CD4-positive, CD25-positive, alpha-beta regulatory T cell (primary cell): ENCODE data around the gene ALB. TPM values are rescaled to one million over a fixed set of nuclear protein-coding genes. Genes with fewer than 3 reads are reported as not detected.

Source experiments
- ATAC-seq, 2 donors: fragments of 150-1000 bp; cut with Tn5 transposase; one replicate each; pipeline ENCODE4 v1.10.0; 2021; ENCODE audit warnings: low read depth in 2 of 2, moderate number of reproducible peaks in 2 of 2, moderate library complexity in 1 of 2
- DNase-seq, 3 donors: peaks; one replicate each; pipeline versions ENCODE4 v3.0.0 to v3.0.0-alpha.2; 2012 to 2022; ENCODE audit warnings: mixed read lengths in 1 of 3
- H3K27ac ChIP-seq: one replicate; pipeline ENCODE4 v1.7.0; 2013; ENCODE audit warnings: mild to moderate bottlenecking, low read length; ENCODE audit not compliant: insufficient read depth, poor library complexity, severe bottlenecking
- H3K27me3 ChIP-seq: one replicate; pipeline ENCODE4 v1.7.0; 2013; ENCODE audit warnings: low read length; ENCODE audit not compliant: control insufficient read depth, insufficient read depth
- H3K36me3 ChIP-seq: one replicate; pipeline ENCODE4 v1.7.0; 2013; ENCODE audit warnings: mild to moderate bottlenecking, low read length, moderate library complexity; ENCODE audit not compliant: control insufficient read depth, insufficient read depth
- H3K4me1 ChIP-seq: 2 replicates; pipeline ENCODE4 v1.7.0; 2013; ENCODE audit warnings: mild to moderate bottlenecking, low read length; ENCODE audit not compliant: insufficient read depth, control insufficient read depth, poor library complexity, severe bottlenecking
- H3K4me3 ChIP-seq: one replicate; pipeline ENCODE4 v1.7.0; 2013; ENCODE audit warnings: low read depth, mild to moderate bottlenecking, low read length, moderate library complexity
- H3K9me3 ChIP-seq, 2 experiments: 1 replicate in 1 of 2; 2 replicates in 1 of 2; pipeline ENCODE4 v1.7.0; 2013; ENCODE audit warnings: low read length in 2 of 2, mild to moderate bottlenecking in 1 of 2, moderate library complexity in 1 of 2; ENCODE audit not compliant: control insufficient read depth in 2 of 2
- H3K27ac Mint-ChIP-seq, 3 donors: one replicate each; pipeline ENCODE4 v1.8.0; 2020 to 2022; ENCODE audit warnings: mild to moderate bottlenecking in 3 of 3, mixed read lengths in 3 of 3, moderate library complexity in 2 of 3
- H3K27me3 Mint-ChIP-seq: one replicate; pipeline ENCODE4 v1.8.0; 2022; ENCODE audit warnings: mild to moderate bottlenecking, mixed read lengths
- H3K36me3 Mint-ChIP-seq: one replicate; pipeline ENCODE4 v1.8.0; 2020; ENCODE audit warnings: mixed read lengths
- H3K4me1 Mint-ChIP-seq, 4 donors: one replicate each; pipeline ENCODE4 v1.8.0; 2020 to 2022; ENCODE audit warnings: mixed read lengths in 4 of 4, mild to moderate bottlenecking in 1 of 4
- H3K4me3 Mint-ChIP-seq, 4 donors: one replicate each; pipeline ENCODE4 v1.8.0; 2020 to 2022; ENCODE audit warnings: mild to moderate bottlenecking in 4 of 4, mixed read lengths in 4 of 4, moderate library complexity in 3 of 4
- H3K9me3 Mint-ChIP-seq, 7 donors: one replicate each; pipeline ENCODE4 v1.8.0; 2020 to 2022; ENCODE audit warnings: mixed read lengths in 7 of 7, mild to moderate bottlenecking in 3 of 7, moderate library complexity in 2 of 7
- polyA plus RNA-seq, 4 donors: library from polyadenylated mRNA; unstranded; fragments of 300-500 nt; fragmentation: Illumina TruSeq; gene quantifications; one replicate each; pipeline ENCODE4 v1.2.3, GENCODE V29; 2021
- total RNA-seq: library from RNA; stranded (reverse); gene quantifications from one replicate; pipeline ENCODE4 v1.2.3, GENCODE V29; 2022

Gene ALB
- total and polyA plus RNA-seq, 5 donors from 2014 or later: not detected

DNA sequence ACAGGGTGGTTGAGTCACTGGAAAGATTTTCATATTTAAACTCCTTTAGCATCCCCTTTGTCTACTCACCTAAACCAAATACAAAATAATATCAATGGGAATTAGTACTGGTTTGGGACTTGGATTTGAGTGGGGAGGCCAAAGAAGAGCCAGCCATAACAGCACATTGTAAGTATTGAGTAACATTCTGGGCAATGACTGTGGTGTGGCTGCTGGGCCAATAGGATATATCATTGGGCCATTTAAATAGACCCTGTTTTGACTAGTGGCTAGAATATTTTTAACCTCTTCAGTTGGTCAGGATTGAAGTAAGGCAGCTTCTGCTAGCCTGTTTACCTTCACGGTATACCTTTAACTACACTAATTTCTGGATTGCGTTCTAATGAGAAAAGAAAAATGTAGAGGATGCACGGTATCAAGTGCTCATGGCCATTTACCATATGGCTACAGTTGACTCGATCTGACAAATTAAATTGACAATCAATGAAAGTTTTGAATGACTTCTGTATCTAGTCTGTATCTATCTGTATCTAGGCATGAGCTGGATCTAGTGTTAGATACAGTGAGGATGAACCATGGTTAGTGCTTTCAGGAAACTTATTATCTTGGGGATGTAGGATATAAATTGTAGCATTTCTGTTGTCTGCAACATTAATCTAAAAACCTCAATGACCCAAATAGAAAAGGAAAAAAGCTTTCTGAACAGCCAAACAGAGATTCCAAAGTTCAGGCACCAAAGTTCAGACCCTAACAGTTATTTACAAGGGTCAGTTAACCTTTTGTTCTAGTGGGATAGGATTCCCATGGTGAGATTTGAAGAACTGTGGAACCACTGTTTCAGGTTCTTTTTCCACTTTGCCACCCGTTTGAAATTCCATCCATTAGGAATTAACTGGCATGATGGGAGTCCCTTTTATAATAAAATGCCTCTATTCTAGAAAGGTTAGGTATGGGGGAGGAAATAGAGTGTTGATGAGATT is 6.8 kb upstream of the ALB start:
- no peak overlapping the region for H3K27ac ChIP-seq
- no peaks in the 10 kb centered on the region for H3K36me3 Mint-ChIP-seq
- H3K4me3 ChIP-seq: no peak overlapping the region
- H3K4me1 Mint-ChIP-seq: no peaks in the 10 kb centered on the region
- ATAC-seq: no peak
- DNase-seq: no peak
- no peaks in the 10 kb centered on the region for H3K9me3 ChIP-seq
- H3K4me1 ChIP-seq: no peaks in the 10 kb centered on the region
- no peak overlapping the region for H3K4me3 Mint-ChIP-seq
- H3K27me3 ChIP-seq: no peaks in the 10 kb centered on the region
- H3K36me3 ChIP-seq: no peaks in the 10 kb centered on the region
- peaks cover 0 to 2% (median 0%) of the 10 kb centered on the region in 7 donors for H3K9me3 Mint-ChIP-seq
- H3K27ac Mint-ChIP-seq: no peak overlapping the region
- H3K27me3 Mint-ChIP-seq: peaks cover 12% of the 10 kb centered on the region

DNA sequence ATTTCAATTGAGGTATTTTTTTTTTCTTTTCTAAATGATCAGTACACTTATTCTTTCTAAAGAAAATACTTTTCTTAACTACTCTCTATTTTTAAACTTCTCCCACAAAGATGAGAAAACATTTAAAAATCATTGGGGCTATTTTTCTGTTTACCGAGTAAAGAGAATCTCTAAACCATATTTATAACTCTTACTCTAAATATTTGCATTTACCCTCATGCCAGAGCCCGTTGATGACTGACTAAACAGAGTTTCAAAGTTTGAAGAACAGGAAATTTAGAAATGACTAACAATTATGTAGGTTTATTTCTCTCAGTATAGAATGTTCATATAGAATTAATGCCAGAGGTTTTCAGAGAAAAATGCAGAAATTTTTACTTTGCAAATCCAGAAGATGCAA is 2.7 kb upstream of the ALB start:
- Mint-ChIP-seq H3K4me1 (no peaks in the 10 kb centered on the region), H3K27ac (no peak overlapping the region), H3K27me3 (peaks cover 18% of the 10 kb centered on the region), H3K9me3 (peaks cover 0 to 2% (median 0%) of the 10 kb centered on the region in 7 donors), H3K36me3 (no peaks in the 10 kb centered on the region), H3K4me3 (no peak overlapping the region)
- Histone ChIP-seq H3K4me3 (no peak overlapping the region), H3K9me3 (no peaks in the 10 kb centered on the region), H3K27ac (no peak overlapping the region), H3K27me3 (no peaks in the 10 kb centered on the region), H3K4me1 (no peaks in the 10 kb centered on the region), H3K36me3 (no peaks in the 10 kb centered on the region)
- ATAC-seq (no peak), DNase-seq (no peak)

DNA sequence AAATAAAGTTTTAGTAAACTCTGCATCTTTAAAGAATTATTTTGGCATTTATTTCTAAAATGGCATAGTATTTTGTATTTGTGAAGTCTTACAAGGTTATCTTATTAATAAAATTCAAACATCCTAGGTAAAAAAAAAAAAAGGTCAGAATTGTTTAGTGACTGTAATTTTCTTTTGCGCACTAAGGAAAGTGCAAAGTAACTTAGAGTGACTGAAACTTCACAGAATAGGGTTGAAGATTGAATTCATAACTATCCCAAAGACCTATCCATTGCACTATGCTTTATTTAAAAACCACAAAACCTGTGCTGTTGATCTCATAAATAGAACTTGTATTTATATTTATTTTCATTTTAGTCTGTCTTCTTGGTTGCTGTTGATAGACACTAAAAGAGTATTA is 370 bp downstream of the ALB start:
- H3K4me1 Mint-ChIP-seq: no peaks in the 10 kb centered on the region
- no peak overlapping the region for H3K27ac Mint-ChIP-seq
- no peak for ATAC-seq
- no peak for DNase-seq
- Histone ChIP-seq H3K27me3 (no peaks in the 10 kb centered on the region), H3K4me1 (no peaks in the 10 kb centered on the region), H3K4me3 (no peak overlapping the region), H3K9me3 (no peaks in the 10 kb centered on the region), H3K36me3 (no peaks in the 10 kb centered on the region), H3K27ac (no peak overlapping the region)
- peaks cover 0 to 2% (median 0%) of the 10 kb centered on the region in 7 donors for H3K9me3 Mint-ChIP-seq
- H3K36me3 Mint-ChIP-seq: no peaks in the 10 kb centered on the region
- no peak overlapping the region for H3K4me3 Mint-ChIP-seq
- H3K27me3 Mint-ChIP-seq: peaks cover 10% of the 10 kb centered on the region

DNA sequence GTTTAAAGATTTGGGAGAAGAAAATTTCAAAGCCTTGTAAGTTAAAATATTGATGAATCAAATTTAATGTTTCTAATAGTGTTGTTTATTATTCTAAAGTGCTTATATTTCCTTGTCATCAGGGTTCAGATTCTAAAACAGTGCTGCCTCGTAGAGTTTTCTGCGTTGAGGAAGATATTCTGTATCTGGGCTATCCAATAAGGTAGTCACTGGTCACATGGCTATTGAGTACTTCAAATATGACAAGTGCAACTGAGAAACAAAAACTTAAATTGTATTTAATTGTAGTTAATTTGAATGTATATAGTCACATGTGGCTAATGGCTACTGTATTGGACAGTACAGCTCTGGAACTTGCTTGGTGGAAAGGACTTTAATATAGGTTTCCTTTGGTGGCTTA is 1.1 kb downstream of the ALB start:
- peaks cover 0 to 2% (median 0%) of the 10 kb centered on the region in 7 donors for H3K9me3 Mint-ChIP-seq
- no peaks in the 10 kb centered on the region for H3K4me1 Mint-ChIP-seq
- Histone ChIP-seq H3K9me3 (no peaks in the 10 kb centered on the region), H3K4me3 (no peak overlapping the region), H3K27ac (no peak overlapping the region), H3K27me3 (no peaks in the 10 kb centered on the region), H3K36me3 (no peaks in the 10 kb centered on the region), H3K4me1 (no peaks in the 10 kb centered on the region)
- no peak for DNase-seq
- H3K27me3 Mint-ChIP-seq: peaks cover 9% of the 10 kb centered on the region
- H3K36me3 Mint-ChIP-seq: no peaks in the 10 kb centered on the region
- ATAC-seq: no peak
- no peak overlapping the region for H3K4me3 Mint-ChIP-seq
- H3K27ac Mint-ChIP-seq: no peak overlapping the region

DNA sequence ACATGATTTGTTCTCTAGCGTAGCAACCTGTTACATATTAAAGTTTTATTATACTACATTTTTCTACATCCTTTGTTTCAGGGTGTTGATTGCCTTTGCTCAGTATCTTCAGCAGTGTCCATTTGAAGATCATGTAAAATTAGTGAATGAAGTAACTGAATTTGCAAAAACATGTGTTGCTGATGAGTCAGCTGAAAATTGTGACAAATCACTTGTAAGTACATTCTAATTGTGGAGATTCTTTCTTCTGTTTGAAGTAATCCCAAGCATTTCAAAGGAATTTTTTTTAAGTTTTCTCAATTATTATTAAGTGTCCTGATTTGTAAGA is 2.4 kb downstream of the ALB start:
- Mint-ChIP-seq H3K4me3 (no peak overlapping the region), H3K36me3 (no peaks in the 10 kb centered on the region), H3K27ac (no peak overlapping the region), H3K27me3 (peaks cover 6% of the 10 kb centered on the region), H3K9me3 (no peaks in the 10 kb centered on the region), H3K4me1 (no peaks in the 10 kb centered on the region)
- Histone ChIP-seq H3K9me3 (no peaks in the 10 kb centered on the region), H3K27me3 (no peaks in the 10 kb centered on the region), H3K4me1 (no peaks in the 10 kb centered on the region), H3K36me3 (no peaks in the 10 kb centered on the region), H3K27ac (no peak overlapping the region), H3K4me3 (no peak overlapping the region)
- DNase-seq: no peak
- no peak for ATAC-seq

DNA sequence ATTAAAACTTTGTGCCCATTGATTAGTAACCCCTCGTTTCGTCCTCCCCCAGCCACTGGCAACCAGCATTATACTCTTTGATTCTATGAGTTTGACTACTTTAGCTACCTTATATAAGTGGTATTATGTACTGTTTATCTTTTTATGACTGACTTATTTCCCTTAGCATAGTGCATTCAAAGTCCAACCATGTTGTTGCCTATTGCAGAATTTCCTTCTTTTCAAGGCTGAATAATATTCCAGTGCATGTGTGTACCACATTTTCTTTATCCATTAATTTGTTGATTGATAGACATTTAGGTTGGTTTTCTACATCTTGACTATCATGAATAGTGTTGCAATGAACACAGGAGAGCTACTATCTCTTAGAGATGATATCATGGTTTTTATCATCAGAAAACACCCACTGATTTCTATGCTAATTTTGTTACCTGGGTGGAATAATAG is 3.2 kb downstream of the ALB start:
- no peaks in the 10 kb centered on the region for H3K36me3 ChIP-seq
- Mint-ChIP-seq H3K36me3 (no peaks in the 10 kb centered on the region), H3K4me3 (no peak overlapping the region), H3K9me3 (no peaks in the 10 kb centered on the region), H3K27ac (no peak overlapping the region), H3K27me3 (peaks cover 6% of the 10 kb centered on the region), H3K4me1 (no peaks in the 10 kb centered on the region)
- no peaks in the 10 kb centered on the region for H3K4me1 ChIP-seq
- no peak overlapping the region for H3K27ac ChIP-seq
- H3K4me3 ChIP-seq: no peak overlapping the region
- H3K9me3 ChIP-seq: no peaks in the 10 kb centered on the region
- no peak for ATAC-seq
- no peak for DNase-seq
- no peaks in the 10 kb centered on the region for H3K27me3 ChIP-seq

DNA sequence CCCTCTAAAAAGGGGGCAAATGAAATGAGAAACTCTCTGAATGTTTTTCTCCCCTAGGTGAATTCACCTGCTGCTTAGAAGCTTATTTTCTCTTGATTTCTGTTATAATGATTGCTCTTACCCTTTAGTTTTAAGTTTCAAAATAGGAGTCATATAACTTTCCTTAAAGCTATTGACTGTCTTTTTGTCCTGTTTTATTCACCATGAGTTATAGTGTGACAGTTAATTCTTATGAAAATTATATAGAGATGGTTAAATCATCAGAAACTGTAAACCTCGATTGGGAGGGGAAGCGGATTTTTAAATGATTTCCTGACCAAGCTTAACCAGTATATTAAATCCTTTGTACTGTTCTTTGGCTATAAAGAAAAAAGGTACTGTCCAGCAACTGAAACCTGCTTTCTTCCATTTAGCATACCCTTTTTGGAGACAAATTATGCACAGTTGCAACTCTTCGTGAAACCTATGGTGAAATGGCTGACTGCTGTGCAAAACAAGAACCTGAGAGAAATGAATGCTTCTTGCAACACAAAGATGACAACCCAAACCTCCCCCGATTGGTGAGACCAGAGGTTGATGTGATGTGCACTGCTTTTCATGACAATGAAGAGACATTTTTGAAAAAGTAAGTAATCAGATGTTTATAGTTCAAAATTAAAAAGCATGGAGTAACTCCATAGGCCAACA is 4.2 kb downstream of the ALB start:
- no peaks in the 10 kb centered on the region for H3K9me3 ChIP-seq
- Mint-ChIP-seq H3K4me1 (no peaks in the 10 kb centered on the region), H3K4me3 (no peak overlapping the region), H3K9me3 (no peaks in the 10 kb centered on the region), H3K27ac (no peak overlapping the region), H3K27me3 (peaks cover 6% of the 10 kb centered on the region), H3K36me3 (no peaks in the 10 kb centered on the region)
- no peaks in the 10 kb centered on the region for H3K27me3 ChIP-seq
- DNase-seq (no peak), ATAC-seq (no peak)
- no peaks in the 10 kb centered on the region for H3K36me3 ChIP-seq
- H3K4me1 ChIP-seq: no peaks in the 10 kb centered on the region
- H3K27ac ChIP-seq: no peak overlapping the region
- H3K4me3 ChIP-seq: no peak overlapping the region
